T-helper 1 cell treated with Interleukin-12 subunit alpha and Interleukin-12 subunit beta and Interleukin-4 antibody, amounts not matched to agents 30 ng/mL and 1 ng/mL, for 36 hours (primary cell): Measurements from ENCODE around the gene ARHGDIA. TPM values are rescaled to one million over a fixed set of nuclear protein-coding genes. Genes with fewer than 3 reads are reported as not detected.

Experiments
- intact Hi-C: fragments of 100-400 bp; cut with micrococcal nuclease; formaldehyde crosslinking; loops from one replicate; pipeline ENCODE4 v1.15.1; 2024
- total RNA-seq: library from RNA; stranded (reverse); gene quantifications from 2 replicates; pipeline ENCODE4 v1.2.3, GENCODE V29; 2022

The ARHGDIA gene
- total RNA-seq, result 671 and 678 TPM in 2 replicates

DNA sequence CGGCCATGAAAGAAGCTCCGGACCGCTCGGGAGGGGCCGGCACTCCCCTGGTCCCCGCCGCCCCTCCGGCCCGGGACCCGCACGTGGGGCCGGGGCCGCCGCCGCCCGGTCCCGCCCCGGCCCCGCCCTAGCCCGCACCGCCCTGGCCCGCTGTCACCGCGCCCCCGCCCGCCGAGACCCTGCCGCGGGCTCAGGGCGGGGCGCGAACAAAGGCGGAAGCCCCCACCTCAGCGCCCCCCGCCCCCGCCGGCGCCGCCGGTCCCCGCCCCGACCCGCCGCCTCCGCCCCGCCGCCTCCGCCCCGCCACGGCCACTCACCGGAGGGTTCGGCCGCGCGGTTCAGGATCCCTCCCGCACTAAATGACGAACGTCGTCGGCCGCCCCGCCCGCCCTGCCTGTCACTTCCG, at the start of gene ARHGDIA:
ARHGDIA (minus strand) TSS at position 357 of the 406 bp plus-strand sequence. CDS start 1,407 bp downstream, outside the sequence.
- intact Hi-C loops, result loop anchor here (1.0 to 5.0 kb wide), 6 partner anchors 10 to 360 kb away; partner anchors contain the start of genes ALYREF, ANAPC11, MCRIP1 and PCYT2

- intact Hi-C loops, result loop anchor here (1.0 to 2.0 kb wide), 4 partner anchors 8 to 58 kb away; partner anchors contain the start of genes ARHGDIA, MAFG and P4HB
Observed at GRCh38 chr17:81918832-81919545, 47.9 kb upstream of the ARHGDIA start.

GRCh38 chr17:81918333-81918669, 47.2 kb upstream of the ARHGDIA start:
- intact Hi-C loops, result loop anchor here (1.0 to 2.0 kb wide), 4 partner anchors 8 to 58 kb away; partner anchors contain the start of genes ARHGDIA, MAFG and P4HB

DNA sequence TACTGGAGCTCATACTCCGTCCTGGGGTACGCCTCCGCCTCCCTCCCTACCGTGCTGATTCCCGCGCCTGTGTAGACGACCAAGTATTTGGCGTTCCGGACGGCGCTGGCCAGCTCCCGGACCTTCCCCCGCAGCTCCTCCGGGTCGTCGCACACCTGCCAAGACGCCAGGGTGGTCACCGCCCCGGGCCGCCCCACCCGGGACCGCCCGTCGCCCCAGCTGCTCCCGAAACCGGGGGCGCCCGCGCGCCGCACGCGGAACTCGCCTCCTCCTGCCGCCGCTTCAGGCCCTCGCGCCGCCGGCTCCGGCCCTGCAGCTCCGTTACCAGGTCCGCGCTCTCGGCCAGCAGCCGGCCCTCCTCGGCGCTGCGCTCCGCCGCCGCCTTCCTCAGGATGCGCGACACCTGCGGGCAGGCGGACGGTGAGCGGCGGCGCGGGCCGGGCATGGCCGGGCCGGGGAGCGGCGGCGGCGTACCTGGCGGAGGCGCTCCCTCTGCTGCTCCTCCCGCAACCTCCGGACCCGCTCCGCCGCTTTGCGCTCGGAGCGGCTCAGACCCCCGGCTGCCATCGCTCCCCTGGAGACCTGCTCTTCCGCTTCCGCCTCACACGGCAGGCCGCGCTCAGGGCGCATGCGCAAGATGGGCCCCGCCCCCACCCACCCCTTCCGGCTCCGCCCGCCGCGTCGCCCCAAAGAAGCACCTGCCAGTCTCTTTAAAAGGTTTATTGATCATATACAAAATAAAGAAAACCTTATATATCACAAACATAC, 46.6 kb upstream of the ARHGDIA start, which contains the start of gene SIRT7:
SIRT7 (minus strand) TSS at position 612 of the 768 bp plus-strand sequence; CDS start at position 567, 45 bp downstream.
- intact Hi-C loops, result loop anchor here (1.0 to 2.0 kb wide), 4 partner anchors 7 to 57 kb away; partner anchors contain the start of genes ARHGDIA, MAFG and P4HB

DNA sequence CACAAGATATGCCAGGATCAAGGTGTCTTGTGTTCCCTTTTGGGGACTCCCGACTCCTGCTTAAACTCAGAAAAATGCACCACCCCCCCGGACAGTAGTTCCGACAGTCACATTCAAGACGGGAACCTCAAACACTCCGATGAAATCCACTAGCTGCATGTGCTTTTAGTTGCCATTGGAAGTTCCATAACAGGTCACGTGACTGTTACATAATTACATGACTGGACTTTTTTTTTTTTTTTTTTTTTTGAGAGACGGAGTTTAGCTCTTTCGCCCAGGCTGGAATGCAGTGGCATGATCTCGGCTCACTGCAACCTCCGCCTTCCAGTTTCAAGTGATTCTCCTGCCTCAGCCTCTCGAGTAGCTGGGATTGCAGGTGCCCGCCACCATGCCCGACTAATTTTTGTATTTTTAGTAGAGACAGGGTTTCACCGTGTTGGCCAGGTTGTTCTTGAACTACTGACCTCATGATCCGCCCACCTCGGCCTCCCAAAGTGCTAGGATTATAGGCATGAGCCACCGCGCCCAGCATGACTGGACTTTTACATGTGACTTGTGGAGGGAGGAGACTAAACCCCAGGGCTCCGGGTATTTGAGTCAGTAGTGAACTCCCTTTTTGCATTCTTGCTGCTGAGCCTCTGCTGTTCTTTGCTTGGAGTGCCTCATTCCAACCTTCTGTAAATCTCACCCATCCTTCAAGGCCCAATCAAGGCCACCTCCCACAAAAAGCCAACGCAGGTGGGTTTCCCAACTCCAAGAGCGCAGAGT, 45.3 kb upstream of the ARHGDIA start:
- intact Hi-C loops, result no loop called here

GRCh38 chr17:81915331-81915730, 44.2 kb upstream of the ARHGDIA start:
- intact Hi-C loops, result no loop called here

DNA sequence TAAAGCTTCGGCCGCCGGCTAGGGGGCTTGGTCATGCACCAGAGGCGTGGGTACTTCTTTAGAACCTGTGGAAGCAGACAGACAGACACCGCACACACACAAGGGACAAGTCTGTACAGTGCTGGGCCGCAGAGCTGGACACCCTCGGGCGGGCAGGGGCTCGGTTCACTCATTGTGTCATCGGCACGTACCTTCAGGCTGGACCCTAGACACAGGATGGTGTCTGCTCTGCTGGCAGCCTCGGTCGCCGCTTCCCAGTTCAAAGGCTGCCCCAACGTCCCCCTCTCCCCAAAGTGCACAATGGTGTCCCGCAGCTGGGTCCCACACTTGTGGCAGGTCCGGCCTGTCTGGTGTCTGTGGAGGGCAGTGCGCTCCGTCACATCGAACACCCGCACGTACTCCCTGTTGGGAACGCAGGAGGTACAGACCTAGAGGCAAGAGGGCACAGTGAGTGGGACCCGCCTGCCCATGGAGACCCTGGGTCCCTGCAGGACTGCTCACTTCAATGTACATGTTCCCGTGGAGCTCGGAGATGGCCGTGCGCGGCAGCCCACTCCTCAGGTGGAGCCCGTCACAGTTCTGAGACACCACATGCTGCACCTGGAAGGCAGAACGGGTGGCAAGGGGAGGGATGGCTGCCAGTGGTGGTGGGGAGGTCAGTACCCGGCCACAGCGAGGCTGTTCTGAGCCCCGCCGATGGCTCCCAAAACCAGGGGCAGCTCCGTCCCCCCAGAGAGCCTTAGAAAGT, 43.1 kb upstream of the ARHGDIA start:
- intact Hi-C loops, result loop anchor here (5.0 kb wide), 1 partner anchor 108 kb away; the partner anchor contains the start of genes CENPX and LRRC45

DNA sequence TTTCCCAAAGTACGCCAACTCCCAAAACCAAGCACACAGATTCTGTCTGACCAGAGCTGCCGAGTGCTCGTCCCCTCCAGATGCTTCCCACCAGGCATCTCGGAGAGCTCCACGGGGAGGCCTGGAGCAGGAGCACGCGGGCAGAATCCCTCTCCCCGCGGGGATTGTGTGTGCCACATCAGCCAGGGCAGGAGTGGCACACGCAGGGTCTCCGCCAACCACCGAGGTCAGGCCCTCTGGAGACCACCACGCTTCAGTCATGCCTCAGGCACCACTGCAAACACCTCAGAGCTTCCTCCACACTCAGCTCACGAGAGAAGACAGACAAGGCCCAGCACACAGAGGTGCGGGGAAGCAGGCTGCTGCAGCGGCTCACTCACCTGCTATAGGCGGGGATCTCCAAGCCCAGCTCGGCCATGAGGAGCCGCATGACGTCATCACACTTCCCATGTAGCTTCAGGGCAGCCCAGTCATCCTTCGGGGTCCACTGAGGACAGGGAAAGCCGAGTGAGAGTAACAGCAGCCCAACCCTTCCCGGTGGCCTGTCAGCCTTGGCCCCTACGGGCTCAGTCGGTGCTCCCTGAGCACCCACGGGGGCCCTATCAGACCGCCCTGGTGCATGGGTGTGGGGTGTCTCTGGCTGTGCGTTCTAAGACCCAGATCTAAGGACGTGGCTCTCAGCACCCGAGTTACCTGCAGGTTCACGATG, 42.4 kb upstream of the ARHGDIA start:
- intact Hi-C loops, result loop anchor here (5.0 kb wide), 1 partner anchor 109 kb away; the partner anchor contains the start of genes CENPX and LRRC45

- intact Hi-C loops, result loop anchor here (5.0 kb wide), 1 partner anchor 110 kb away; the partner anchor contains the start of genes CENPX and LRRC45
Observed at GRCh38 chr17:81912441-81913309, 41.5 kb upstream of the ARHGDIA start.

DNA sequence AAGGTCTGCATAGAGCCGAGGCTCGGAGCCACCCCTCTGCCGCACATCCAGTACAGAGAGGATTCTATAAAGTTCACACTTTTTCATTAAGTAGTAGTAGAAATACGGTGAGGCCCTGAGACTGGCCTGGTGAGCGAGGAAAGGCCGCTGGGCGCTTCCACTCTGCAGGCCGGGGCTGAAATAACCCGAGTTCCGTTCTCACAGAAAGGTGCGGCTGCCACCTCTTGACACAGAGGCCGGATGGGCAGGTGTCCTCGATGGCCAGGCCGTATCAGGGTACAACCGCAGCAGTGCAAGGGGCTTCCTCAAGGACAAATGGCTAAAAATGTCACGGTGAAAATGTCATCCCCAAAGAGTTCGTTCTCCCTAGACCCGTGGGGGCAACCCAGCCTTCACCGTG, 40.8 kb upstream of the ARHGDIA start:
- intact Hi-C loops, result loop anchor here (1.0 to 5.0 kb wide), 6 partner anchors 15 to 110 kb away; partner anchors contain the start of genes ALYREF, ANAPC11, ARHGDIA and CENPX

- intact Hi-C loops, result loop anchor here (1.0 to 5.0 kb wide), 6 partner anchors 15 to 111 kb away; partner anchors contain the start of genes ALYREF, ANAPC11, ARHGDIA and CENPX
Observed at GRCh38 chr17:81911277-81911961, 40.3 kb upstream of the ARHGDIA start, which contains the start of gene PCYT2. Gene PCYT2, minus strand, starts transcription at chr17:81911399. Its CDS starts 44 bp downstream, at chr17:81911355.

- intact Hi-C loops, result loop anchor here (1.0 to 5.0 kb wide), 7 partner anchors 7 to 111 kb away; partner anchors contain the start of genes ALYREF, ANAPC11, ARHGDIA and CENPX
Observed at GRCh38 chr17:81910840-81911276, 39.7 kb upstream of the ARHGDIA start.

- intact Hi-C loops, result loop anchor here (1.0 to 5.0 kb wide), 4 partner anchors 8 to 112 kb away; partner anchors contain the start of genes CENPX, LRRC45, MAFG and MCRIP1
Observed at GRCh38 chr17:81909966-81910839, 39.1 kb upstream of the ARHGDIA start.

GRCh38 chr17:81909231-81909630, 38.1 kb upstream of the ARHGDIA start:
- intact Hi-C loops, result no loop called here

DNA sequence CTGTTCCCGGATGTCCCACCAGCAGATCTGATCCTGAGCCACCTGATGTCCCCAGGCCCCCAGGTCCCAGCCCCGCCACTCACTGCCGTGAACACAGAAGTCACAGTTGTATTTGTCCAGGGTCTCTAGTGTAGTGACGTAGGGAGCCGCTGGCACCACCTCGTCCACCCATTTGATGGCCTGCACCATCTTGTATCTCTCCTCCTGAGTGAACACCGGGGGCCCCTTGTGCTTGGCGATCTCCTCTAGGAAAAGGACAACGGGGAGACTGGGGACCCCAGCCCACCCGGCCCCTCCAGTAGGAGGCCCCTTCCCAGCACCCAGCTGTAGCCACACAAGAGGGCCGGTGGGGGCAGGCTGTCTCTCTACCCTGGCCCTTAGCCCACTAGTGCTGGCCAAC, 37.7 kb upstream of the ARHGDIA start:
- intact Hi-C loops, result no loop called here
